Stimulated activated CD8-positive, alpha-beta memory T cell treated with anti-CD3 and anti-CD28 coated beads, Interleukin-4, amount 100 ng/mL, for 4 hours (primary cell): ENCODE data around the gene ABCC12.

Experiments
- DNase-seq, 2 donors: peaks; one replicate each; pipeline ENCODE4 v3.0.0-alpha.2; 2020; ENCODE audit warnings: low read depth in 2 of 2, low spot score in 1 of 2

Gene ABCC12

DNA sequence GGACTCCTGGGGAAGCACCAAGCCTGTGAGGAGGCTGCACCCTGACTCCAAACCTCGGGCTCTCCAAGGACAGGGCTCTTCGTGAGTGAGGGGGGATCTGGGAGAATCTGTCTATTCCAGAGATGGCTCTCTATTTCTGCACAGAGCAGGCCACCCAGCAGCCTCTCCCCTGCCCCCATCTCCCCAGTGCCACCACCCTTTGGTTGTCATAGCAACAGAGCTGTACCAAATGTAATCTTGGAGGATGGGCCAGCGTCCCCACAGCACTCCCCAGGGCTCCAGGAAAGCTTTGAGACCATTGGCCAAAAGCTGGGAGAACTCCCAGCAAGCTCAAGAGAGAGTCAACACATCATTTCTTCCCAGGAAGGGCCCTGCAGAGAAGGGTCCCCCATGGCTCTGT lies 49.3 kb downstream of the ABCC12 start:
- no peak for DNase-seq
